ENCODE results near the gene DDX4.

The DDX4 gene

GRCh38 chr5:55866485-55866884 is 128.6 kb downstream of the DDX4 start:
- no peak for DNase-seq (ENCODE audit: low spot score)

Measured in kidney capillary endothelial cell (primary cell).